HepG2 (cell line): ENCODE data around the gene PDPK1. TPM values are rescaled to one million over a fixed set of nuclear protein-coding genes. Genes with fewer than 3 reads are reported as not detected.
A peak's percentile ranks its signal among the peaks of the same experiment; 100 is the strongest.

Experiments
- AGO2 ChIP-seq: fragments of 200-400 bp; formaldehyde crosslinking; optimal IDR thresholded peaks from 2 replicates; pipeline ENCODE3; 2017; ENCODE audit warnings: mild to moderate bottlenecking, low read depth, low read length, moderate library complexity
- ARNTL ChIP-seq: sonication (generic); formaldehyde crosslinking; IDR thresholded peaks from 2 replicates; pipeline ENCODE4 v1.4.0; 2020; ENCODE audit warnings: mild to moderate bottlenecking, missing genetic modification reagents
- DMAP1 ChIP-seq: IDR thresholded peaks from 2 replicates; pipeline ENCODE4 v1.6.1; 2016
- GPN1 ChIP-seq: sonication (generic); formaldehyde crosslinking; IDR thresholded peaks from 2 replicates; pipeline ENCODE4 v1.5.1; 2020; ENCODE audit warnings: missing genetic modification reagents, borderline replicate concordance
- HNF4A ChIP-seq: sonication (generic); formaldehyde crosslinking; IDR thresholded peaks from 2 replicates; pipeline ENCODE4 v1.4.0; 2020; ENCODE audit warnings: missing genetic modification reagents
- IRF1 ChIP-seq: sonication (generic); formaldehyde crosslinking; IDR thresholded peaks from 2 replicates; pipeline ENCODE4 v1.4.0; 2020; ENCODE audit warnings: low read depth, mild to moderate bottlenecking, missing genetic modification reagents
- IRF2 ChIP-seq: IDR thresholded peaks from 2 replicates; pipeline ENCODE4 v1.6.1; 2018; ENCODE audit warnings: missing genetic modification reagents, missing compliant biosample characterization
- KDM5A ChIP-seq: fragments of 200-600 bp; sonication (generic); IDR thresholded peaks from 2 replicates; pipeline ENCODE4 v1.7.0; 2018; ENCODE audit warnings: antibody characterized with exemption, mild to moderate bottlenecking, low read length, borderline replicate concordance
- NFRKB ChIP-seq: fragments of 450-650 bp; IDR thresholded peaks from 2 replicates; pipeline ENCODE4 v1.6.1; 2017
- SAP130 ChIP-seq: IDR thresholded peaks from 2 replicates; pipeline ENCODE4 v1.6.1; 2016; ENCODE audit warnings: low read depth
- STAT5B ChIP-seq: sonication (generic); formaldehyde crosslinking; IDR thresholded peaks from 2 replicates; pipeline ENCODE4 v1.4.0; 2020; ENCODE audit warnings: missing genetic modification reagents
- ZBTB14 ChIP-seq: sonication (generic); formaldehyde crosslinking; IDR thresholded peaks from 2 replicates; pipeline ENCODE4 v1.4.0; 2020; ENCODE audit warnings: missing genetic modification reagents
- ZBTB38 ChIP-seq: sonication (generic); formaldehyde crosslinking; IDR thresholded peaks from 2 replicates; pipeline ENCODE4 v1.5.1; 2020; ENCODE audit warnings: mild to moderate bottlenecking, missing genetic modification reagents
- ZNF138 ChIP-seq: sonication (generic); formaldehyde crosslinking; IDR thresholded peaks from 2 replicates; pipeline ENCODE4 v1.5.0; 2020; ENCODE audit warnings: mild to moderate bottlenecking, low read depth, missing genetic modification reagents
- ZNF318 ChIP-seq: sonication (generic); formaldehyde crosslinking; IDR thresholded peaks from 2 replicates; pipeline ENCODE4 v1.4.0; 2020; ENCODE audit warnings: mild to moderate bottlenecking, missing genetic modification reagents
- ZNF543 ChIP-seq: sonication (generic); formaldehyde crosslinking; IDR thresholded peaks from 2 replicates; pipeline ENCODE4 v1.4.0; 2020; ENCODE audit warnings: mild to moderate bottlenecking, missing genetic modification reagents
- ZNF577 ChIP-seq: sonication (generic); formaldehyde crosslinking; IDR thresholded peaks from 2 replicates; pipeline ENCODE4 v1.4.0; 2020; ENCODE audit warnings: mild to moderate bottlenecking, low read depth, missing genetic modification reagents, borderline replicate concordance
- polyA plus RNA-seq, 8 experiments: library from polyadenylated mRNA; depleted of rRNA in 3 of 8; stranded (reverse) in 7 of 8; unstranded in 1 of 8; fragments of >200 nt; fragmentation: Illumina TruSeq in 4 of 8; extraction: Trizol in 4 of 8; gene quantifications; 2 replicates each; pipeline versions ENCODE4 v1.2.1 to v1.2.3, GENCODE V29; 2011 to 2016; ENCODE audit warnings: low read depth in 4 of 8, missing spikeins in 1 of 8, mixed read lengths in 1 of 8; ENCODE audit not compliant: insufficient read depth in 1 of 8
- total RNA-seq, 5 experiments: library from RNA; depleted of rRNA; stranded (reverse); fragments of >200 nt; fragmentation: Illumina TruSeq; extraction: Trizol; gene quantifications; 2 replicates each; pipeline ENCODE4 v1.2.3, GENCODE V29; 2016; ENCODE audit warnings: low read depth in 1 of 5
- TF ChIP-seq, protein P1 (sequence below): sonication (generic); formaldehyde crosslinking; IDR thresholded peaks from 2 replicates; pipeline ENCODE4 v1.5.1; 2020; ENCODE audit warnings: missing genetic modification reagents, mild to moderate bottlenecking, borderline replicate concordance

PDPK1 gene
- total and polyA plus RNA-seq, 2 of the 13 experiments (the other 11 are each of a cell fraction or from before 2014, with no cell fraction given), result 59.6 to 129 TPM

DNA sequence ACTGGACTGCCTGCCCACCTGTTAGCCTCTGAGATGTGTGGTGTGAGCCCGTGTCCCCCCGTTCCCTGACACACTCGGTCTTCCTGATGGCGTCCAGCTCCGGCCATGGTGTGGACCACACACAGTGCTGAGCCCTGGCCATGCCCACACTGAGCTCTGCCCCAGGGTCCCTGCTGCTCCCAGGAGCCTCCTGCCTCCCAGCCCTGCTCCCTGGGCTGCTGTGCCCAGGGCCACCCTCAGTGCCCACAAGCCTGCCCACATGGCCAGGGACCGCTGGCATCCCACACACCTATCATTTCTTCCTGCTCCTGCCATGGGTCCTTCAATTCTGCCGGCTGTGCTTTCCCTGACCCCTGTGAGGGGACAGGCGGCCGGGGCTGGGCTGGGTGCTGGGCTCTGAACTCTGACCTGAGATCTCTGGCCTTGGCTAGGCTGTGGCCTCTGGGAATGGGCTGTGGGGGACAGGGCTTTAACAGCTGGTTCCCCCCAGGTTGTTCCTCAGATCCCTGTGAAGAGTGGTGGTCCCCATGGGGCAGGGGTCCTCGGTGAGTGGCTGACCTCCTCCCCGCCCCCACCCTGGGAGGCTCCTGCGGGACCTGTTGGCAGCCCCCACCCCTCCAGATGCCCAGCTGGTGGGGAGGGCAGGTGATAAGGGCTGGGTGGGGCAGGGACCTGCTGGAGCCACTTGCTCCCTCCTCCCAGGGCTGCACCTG, 10.6 kb upstream of the PDPK1 start (continued):
- TF ChIP-seq AGO2 (peak; percentile 83), IRF2 (CRISPR knock-in tag) (no peak), DMAP1 (CRISPR knock-in tag) (no peak), ARNTL (0 out of 2 replicates have a peak, but pooled peaks have one; percentile 26), ZNF138 (CRISPR knock-in tag) (no peak), ZBTB38 (CRISPR knock-in tag) (no peak), ZBTB14 (CRISPR knock-in tag) (no peak), IRF1 (CRISPR knock-in tag) (no peak), GPN1 (no peak), ZNF577 (CRISPR knock-in tag) (no peak), NFRKB (no peak), ZNF543 (no peak), STAT5B (CRISPR knock-in tag) (no peak), HNF4A (CRISPR knock-in tag) (peak; percentile 60; the same call in 1 of the 2 replicates), ZNF318 (CRISPR knock-in tag) (no peak), SAP130 (0 out of 2 replicates have a peak, but pooled peaks have one; percentile 15), KDM5A (no peak)
- TF ChIP-seq, protein P1, sequence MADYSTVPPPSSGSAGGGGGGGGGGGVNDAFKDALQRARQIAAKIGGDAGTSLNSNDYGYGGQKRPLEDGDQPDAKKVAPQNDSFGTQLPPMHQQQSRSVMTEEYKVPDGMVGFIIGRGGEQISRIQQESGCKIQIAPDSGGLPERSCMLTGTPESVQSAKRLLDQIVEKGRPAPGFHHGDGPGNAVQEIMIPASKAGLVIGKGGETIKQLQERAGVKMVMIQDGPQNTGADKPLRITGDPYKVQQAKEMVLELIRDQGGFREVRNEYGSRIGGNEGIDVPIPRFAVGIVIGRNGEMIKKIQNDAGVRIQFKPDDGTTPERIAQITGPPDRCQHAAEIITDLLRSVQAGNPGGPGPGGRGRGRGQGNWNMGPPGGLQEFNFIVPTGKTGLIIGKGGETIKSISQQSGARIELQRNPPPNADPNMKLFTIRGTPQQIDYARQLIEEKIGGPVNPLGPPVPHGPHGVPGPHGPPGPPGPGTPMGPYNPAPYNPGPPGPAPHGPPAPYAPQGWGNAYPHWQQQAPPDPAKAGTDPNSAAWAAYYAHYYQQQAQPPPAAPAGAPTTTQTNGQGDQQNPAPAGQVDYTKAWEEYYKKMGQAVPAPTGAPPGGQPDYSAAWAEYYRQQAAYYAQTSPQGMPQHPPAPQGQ (CRISPR knock-in tag), result no peak
